ENCODE results near the gene ZNF232. TPM values are rescaled to one million over a fixed set of nuclear protein-coding genes. Genes with fewer than 3 reads are reported as not detected.
"Not testable (repeated sequence)": the region's sequence is repeated elsewhere in the genome, so short reads cannot be mapped to it uniquely, and the experiment has no call there.

ZNF232 gene
- total RNA-seq, 1 donor from 2014 or later = 25.8 TPM

- Mint-ChIP-seq H3K27me3 (peaks cover 29% of the 10 kb centered on the region), H3K27ac (no peak overlapping the region), H3K36me3 (no peaks in the 10 kb centered on the region), H3K4me3 (no peak overlapping the region), H3K9me3 (no peaks in the 10 kb centered on the region), H3K4me1 (ENCODE audit: unreplicated experiment) (no peaks in the 10 kb centered on the region)
- TF ChIP-seq CTCF (conservative IDR thresholded peaks at IDR 0.05) = no peak
- DNase-seq (ENCODE audit: extremely low spot score, unreplicated experiment) = peak; percentile 49
Observed at GRCh38 chr17:5126719-5127488, 15.2 kb upstream of the ZNF232 start.

- peaks cover 35% of the 10 kb centered on the region for H3K27me3 Mint-ChIP-seq
- not testable (repeated sequence) for H3K9me3 Mint-ChIP-seq; H3K36me3 Mint-ChIP-seq; H3K4me1 Mint-ChIP-seq (ENCODE audit: unreplicated experiment); H3K4me3 Mint-ChIP-seq; H3K27ac Mint-ChIP-seq
- DNase-seq (ENCODE audit: extremely low spot score, unreplicated experiment) = peak; percentile 18
Observed at GRCh38 chr17:5124896-5125295, 13.2 kb upstream of the ZNF232 start.

GRCh38 chr17:5124125-5124760 lies 12.6 kb upstream of the ZNF232 start:
- Mint-ChIP-seq H3K4me3 (peak overlapping the region; percentile 45), H3K27me3 (peaks cover 35% of the 10 kb centered on the region)
- not testable (repeated sequence) for H3K9me3 Mint-ChIP-seq; H3K4me1 Mint-ChIP-seq (ENCODE audit: unreplicated experiment); H3K27ac Mint-ChIP-seq; H3K36me3 Mint-ChIP-seq
- peak; percentile 58 for DNase-seq (ENCODE audit: extremely low spot score, unreplicated experiment)

GRCh38 chr17:5123343-5124124 lies 11.9 kb upstream of the ZNF232 start:
- DNase-seq (ENCODE audit: extremely low spot score, unreplicated experiment) = peak; percentile 68
- Mint-ChIP-seq H3K9me3 (no peaks in the 10 kb centered on the region), H3K27ac (no peak overlapping the region), H3K4me3 (peak overlapping the region; percentile 45), H3K4me1 (ENCODE audit: unreplicated experiment) (no peaks in the 10 kb centered on the region), H3K27me3 (peaks cover 39% of the 10 kb centered on the region), H3K36me3 (no peaks in the 10 kb centered on the region)
- TF ChIP-seq CTCF (conservative IDR thresholded peaks at IDR 0.05) = no peak

GRCh38 chr17:5122586-5123342 lies 11.1 kb upstream of the ZNF232 start:
- Mint-ChIP-seq H3K4me3 (peak overlapping the region; percentile 81), H3K27ac (no peak overlapping the region), H3K9me3 (no peaks in the 10 kb centered on the region), H3K27me3 (peaks cover 41% of the 10 kb centered on the region), H3K36me3 (no peaks in the 10 kb centered on the region), H3K4me1 (ENCODE audit: unreplicated experiment) (no peaks in the 10 kb centered on the region)
- TF ChIP-seq CTCF (conservative IDR thresholded peaks at IDR 0.05) = peak; percentile 14
- DNase-seq (ENCODE audit: extremely low spot score, unreplicated experiment) = peak; percentile 72

- Mint-ChIP-seq H3K27me3 (peaks cover 36% of the 10 kb centered on the region), H3K4me3 (peak overlapping the region; percentile 81), H3K27ac (peak overlapping the region; percentile 31)
- H3K4me1 Mint-ChIP-seq (ENCODE audit: unreplicated experiment); H3K9me3 Mint-ChIP-seq; H3K36me3 Mint-ChIP-seq: not testable (repeated sequence)
- DNase-seq (ENCODE audit: extremely low spot score, unreplicated experiment) = peak; percentile 42
Observed at GRCh38 chr17:5122056-5122455, 10.4 kb upstream of the ZNF232 start.
